Cardiac muscle cell (in vitro differentiated cells and primary cell): ENCODE data around the gene ST6GALNAC5. TPM values are rescaled to one million over a fixed set of nuclear protein-coding genes. Genes with fewer than 3 reads are reported as not detected.

Experiments
- DNase-seq, 2 donors: peaks; one replicate each; pipeline versions ENCODE4 v3.0.0 to v3.0.0-alpha.2; 2010 to 2017; ENCODE audit warnings: low read depth in 1 of 2, low spot score in 1 of 2
- H3K27ac ChIP-seq: fragments of 200-600 bp; sonication (generic); 2 replicates; pipeline ENCODE4 v1.5.1; 2016
- H3K27me3 ChIP-seq: fragments of 200-600 bp; sonication (generic); 2 replicates; pipeline ENCODE4 v1.6.0; 2016; ENCODE audit warnings: control low read depth
- H3K36me3 ChIP-seq: fragments of 200-600 bp; sonication (generic); 2 replicates; pipeline ENCODE4 v1.5.1; 2016; ENCODE audit warnings: control low read depth
- H3K4me1 ChIP-seq: fragments of 200-600 bp; sonication (generic); 2 replicates; pipeline ENCODE4 v1.8.1; 2017; ENCODE audit warnings: low read depth, mild to moderate bottlenecking, mixed run types
- H3K4me3 ChIP-seq: fragments of 200-600 bp; sonication (generic); 2 replicates; pipeline ENCODE4 v1.5.1; 2016; ENCODE audit warnings: mild to moderate bottlenecking
- H3K9me3 ChIP-seq: fragments of 200-600 bp; sonication (generic); 2 replicates; pipeline ENCODE4 v1.5.1; 2017; ENCODE audit warnings: low read depth, mild to moderate bottlenecking, control low read depth
- CTCF ChIP-seq: IDR thresholded peaks from 2 replicates; pipeline ENCODE4 v1.5.1; 2012; ENCODE audit warnings: low read depth, mild to moderate bottlenecking, low read length
- polyA plus RNA-seq: library from polyadenylated mRNA; unstranded; fragments of >200 nt; fragmentation: Nextera tagmentation; extraction: Ambion mirVana; gene quantifications from 2 replicates; pipeline ENCODE4 v1.2.1, GENCODE V29; 2016
- total RNA-seq: library from RNA; depleted of rRNA; stranded (reverse); fragments of >200 nt; gene quantifications from 2 replicates; pipeline ENCODE4 v1.2.3, GENCODE V29; 2016

ST6GALNAC5 gene
- total and polyA plus RNA-seq, 2 experiments from 2014 or later: 1.5 to 4.0 TPM

- H3K36me3 ChIP-seq: no peaks in the 10 kb centered on the region
- no peak overlapping the region for H3K27ac ChIP-seq
- H3K4me3 ChIP-seq: no peak overlapping the region
- no peak for DNase-seq
- TF ChIP-seq CTCF: no peak
- no peaks in the 10 kb centered on the region for H3K27me3 ChIP-seq
- no peaks in the 10 kb centered on the region for H3K4me1 ChIP-seq
- no peaks in the 10 kb centered on the region for H3K9me3 ChIP-seq
These were observed 9.3 kb upstream of the ST6GALNAC5 start for GRCh38 chr1:76857973-76858372.

GRCh38 chr1:76861149-76861548 lies 6.1 kb upstream of the ST6GALNAC5 start:
- H3K27ac ChIP-seq: no peak overlapping the region
- H3K4me3 ChIP-seq: no peak overlapping the region
- no peak for DNase-seq
- H3K9me3 ChIP-seq: no peaks in the 10 kb centered on the region
- no peak for TF ChIP-seq CTCF
- peaks cover 15% of the 10 kb centered on the region for H3K27me3 ChIP-seq
- H3K36me3 ChIP-seq: no peaks in the 10 kb centered on the region
- H3K4me1 ChIP-seq: no peaks in the 10 kb centered on the region

GRCh38 chr1:76862447-76862846 lies 4.8 kb upstream of the ST6GALNAC5 start:
- no peak for TF ChIP-seq CTCF
- Histone ChIP-seq H3K36me3 (no peaks in the 10 kb centered on the region), H3K27me3 (peaks cover 20% of the 10 kb centered on the region), H3K27ac (no peak overlapping the region), H3K4me1 (no peaks in the 10 kb centered on the region), H3K9me3 (no peaks in the 10 kb centered on the region), H3K4me3 (no peak overlapping the region)
- DNase-seq: no peak

- no peak for DNase-seq
- Histone ChIP-seq H3K4me3 (no peak overlapping the region), H3K36me3 (no peaks in the 10 kb centered on the region), H3K27me3 (peaks cover 37% of the 10 kb centered on the region), H3K9me3 (no peaks in the 10 kb centered on the region), H3K4me1 (no peaks in the 10 kb centered on the region), H3K27ac (no peak overlapping the region)
- TF ChIP-seq CTCF: no peak
These were observed 2.9 kb upstream of the ST6GALNAC5 start for GRCh38 chr1:76864383-76864782.

GRCh38 chr1:76865696-76866286 lies 1.5 kb upstream of the ST6GALNAC5 start:
- H3K27ac ChIP-seq: no peak overlapping the region
- no peak for DNase-seq
- no peaks in the 10 kb centered on the region for H3K36me3 ChIP-seq
- H3K4me3 ChIP-seq: no peak overlapping the region
- no peak for TF ChIP-seq CTCF
- peaks cover 51% of the 10 kb centered on the region for H3K27me3 ChIP-seq
- H3K4me1 ChIP-seq: no peaks in the 10 kb centered on the region
- H3K9me3 ChIP-seq: no peaks in the 10 kb centered on the region
